ENCODE measurements around the gene CD27.

GRCh38 chr12:6418796-6419195 is 26.0 kb upstream of the CD27 start:
- TF ChIP-seq, protein P1, sequence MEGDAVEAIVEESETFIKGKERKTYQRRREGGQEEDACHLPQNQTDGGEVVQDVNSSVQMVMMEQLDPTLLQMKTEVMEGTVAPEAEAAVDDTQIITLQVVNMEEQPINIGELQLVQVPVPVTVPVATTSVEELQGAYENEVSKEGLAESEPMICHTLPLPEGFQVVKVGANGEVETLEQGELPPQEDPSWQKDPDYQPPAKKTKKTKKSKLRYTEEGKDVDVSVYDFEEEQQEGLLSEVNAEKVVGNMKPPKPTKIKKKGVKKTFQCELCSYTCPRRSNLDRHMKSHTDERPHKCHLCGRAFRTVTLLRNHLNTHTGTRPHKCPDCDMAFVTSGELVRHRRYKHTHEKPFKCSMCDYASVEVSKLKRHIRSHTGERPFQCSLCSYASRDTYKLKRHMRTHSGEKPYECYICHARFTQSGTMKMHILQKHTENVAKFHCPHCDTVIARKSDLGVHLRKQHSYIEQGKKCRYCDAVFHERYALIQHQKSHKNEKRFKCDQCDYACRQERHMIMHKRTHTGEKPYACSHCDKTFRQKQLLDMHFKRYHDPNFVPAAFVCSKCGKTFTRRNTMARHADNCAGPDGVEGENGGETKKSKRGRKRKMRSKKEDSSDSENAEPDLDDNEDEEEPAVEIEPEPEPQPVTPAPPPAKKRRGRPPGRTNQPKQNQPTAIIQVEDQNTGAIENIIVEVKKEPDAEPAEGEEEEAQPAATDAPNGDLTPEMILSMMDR (IDR thresholded peaks at IDR 0.05): no peak
- no peak for TF ChIP-seq POLR2A (IDR thresholded peaks at IDR 0.05)

Data from body of pancreas (tissue), 4 donors.